Measurements from ENCODE around the gene ZNF460.

The ZNF460 gene

DNA sequence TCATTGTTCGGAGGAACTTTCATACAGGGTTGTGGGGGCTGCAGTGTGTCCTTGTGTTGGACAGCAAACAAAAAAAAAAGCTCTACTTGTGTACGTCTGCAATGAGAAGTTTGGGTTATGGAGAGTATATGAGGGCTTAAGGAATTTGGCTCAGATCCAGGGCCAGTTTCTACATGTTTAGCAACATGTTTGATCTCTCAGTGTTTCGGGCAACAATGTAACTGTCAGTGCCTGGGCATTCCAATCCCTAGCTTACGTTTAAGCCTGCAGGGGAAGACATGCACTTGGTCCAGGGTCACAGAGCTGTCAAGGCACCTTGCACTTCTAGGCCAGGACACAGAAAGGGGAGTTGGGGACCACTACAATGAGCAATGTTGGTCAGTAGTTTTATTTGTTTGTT is 53.9 kb downstream of the ZNF460 start:
- WGBS, 2 experiments, result 90 to 91% methylated on average over 4 of the region's 4 CpGs
- H3K4me1 ChIP-seq (ENCODE audit: control insufficient read depth, insufficient read depth, low read length), result no peaks in the 10 kb centered on the region
- H3K36me3 ChIP-seq (ENCODE audit: control insufficient read depth, insufficient read depth, low read length), result peaks cover 1% of the 10 kb centered on the region
- no peak overlapping the region for H3K27ac ChIP-seq (ENCODE audit: insufficient read depth, low read depth, low read length, poor library complexity, severe bottlenecking)
- H3K4me3 ChIP-seq (ENCODE audit: insufficient read depth, low read depth, low read length), result no peak overlapping the region
- H3K9me3 ChIP-seq (ENCODE audit: control insufficient read depth, low read length), result no peaks in the 10 kb centered on the region
- H3K27me3 ChIP-seq (ENCODE audit: control insufficient read depth, insufficient read depth, low read length, poor library complexity, severe bottlenecking), result no peaks in the 10 kb centered on the region

DNA sequence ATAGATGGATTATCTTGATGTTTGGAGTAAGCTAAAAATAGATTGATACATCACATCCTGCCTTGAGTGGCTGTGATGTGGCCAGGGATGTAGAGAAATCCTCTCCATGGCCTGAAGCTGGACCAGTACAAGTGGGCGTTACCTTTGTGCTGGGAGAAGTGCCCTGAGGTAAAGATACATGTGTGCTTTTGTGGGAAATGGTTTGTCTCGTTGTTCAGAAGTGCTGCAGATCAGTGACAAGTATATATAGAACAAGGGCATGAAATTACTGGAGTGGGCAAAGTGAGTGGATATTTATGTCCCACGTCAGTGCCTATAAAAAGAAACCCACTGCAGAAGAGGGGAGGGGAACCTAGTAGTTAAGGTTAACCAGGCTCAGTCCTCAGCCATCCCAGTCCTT is 58.6 kb downstream of the ZNF460 start:
- H3K27ac ChIP-seq (ENCODE audit: insufficient read depth, low read depth, low read length, poor library complexity, severe bottlenecking), result no peak overlapping the region
- no peak overlapping the region for H3K4me3 ChIP-seq (ENCODE audit: insufficient read depth, low read depth, low read length)
- no peaks in the 10 kb centered on the region for H3K9me3 ChIP-seq (ENCODE audit: control insufficient read depth, low read length)
- H3K4me1 ChIP-seq (ENCODE audit: control insufficient read depth, insufficient read depth, low read length), result no peaks in the 10 kb centered on the region
- H3K36me3 ChIP-seq (ENCODE audit: control insufficient read depth, insufficient read depth, low read length), result no peaks in the 10 kb centered on the region
- WGBS, 2 experiments, result 89 to 92% methylated on average over 3 of the region's 3 CpGs
- H3K27me3 ChIP-seq (ENCODE audit: control insufficient read depth, insufficient read depth, low read length, poor library complexity, severe bottlenecking), result no peaks in the 10 kb centered on the region

DNA sequence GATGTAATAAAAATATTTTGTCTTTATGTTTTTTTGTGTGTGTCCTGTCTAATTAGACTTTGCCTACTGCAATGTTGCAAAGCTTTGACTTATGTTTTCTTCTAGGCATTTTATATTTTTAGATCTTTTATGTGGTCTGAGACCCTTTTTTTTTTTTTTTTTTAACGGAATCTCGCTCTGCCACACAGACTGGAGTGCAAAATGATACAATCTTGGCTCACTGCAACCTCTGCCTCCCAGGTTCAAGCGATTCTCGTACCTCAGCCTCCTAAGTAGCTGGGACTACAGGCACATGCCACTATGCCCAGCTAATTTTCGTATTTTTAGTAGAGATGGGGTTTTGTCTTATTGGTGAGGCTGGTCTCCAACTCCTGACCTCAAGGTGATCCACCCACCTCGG is 62.3 kb downstream of the ZNF460 start:
- Histone ChIP-seq H3K27me3 (ENCODE audit: control insufficient read depth, insufficient read depth, low read length, poor library complexity, severe bottlenecking) (no peaks in the 10 kb centered on the region), H3K27ac (ENCODE audit: insufficient read depth, low read depth, low read length, poor library complexity, severe bottlenecking) (no peak overlapping the region), H3K4me1 (ENCODE audit: control insufficient read depth, insufficient read depth, low read length) (no peaks in the 10 kb centered on the region), H3K4me3 (ENCODE audit: insufficient read depth, low read depth, low read length) (no peak overlapping the region), H3K36me3 (ENCODE audit: control insufficient read depth, insufficient read depth, low read length) (no peaks in the 10 kb centered on the region), H3K9me3 (ENCODE audit: control insufficient read depth, low read length) (no peaks in the 10 kb centered on the region)
- 82 to 84% methylated on average over 6 of the region's 6 CpGs for WGBS, 2 experiments
